Omental fat pad (tissue), 4 donors: ENCODE data around the gene TYK2. TPM values are rescaled to one million over a fixed set of nuclear protein-coding genes. Genes with fewer than 3 reads are reported as not detected.
"Not testable (repeated sequence)": the region's sequence is repeated elsewhere in the genome, so short reads cannot be mapped to it uniquely, and the experiment has no call there.

Source experiments
- ATAC-seq: fragments of 150-250 bp; one replicate; pipeline ENCODE4 v1.9.1; 2016; ENCODE audit warnings: mild to moderate bottlenecking, moderate library complexity; ENCODE audit not compliant: low FRiP score
- DNase-seq: peaks from one replicate; pipeline ENCODE4 v3.0.0-alpha.2; 2019; ENCODE audit warnings: low spot score
- CTCF ChIP-seq, 3 donors: fragments of 450-650 bp; IDR thresholded peaks; one replicate each; pipeline ENCODE4 v1.5.1; 2016 to 2017; ENCODE audit warnings: antibody characterized with exemption in 3 of 3, mild to moderate bottlenecking in 3 of 3, moderate library complexity in 2 of 3
- total RNA-seq, 4 donors: library from RNA; depleted of rRNA; stranded (reverse); fragments of >200 nt; gene quantifications; one replicate each; pipeline ENCODE4 v1.1.0, GENCODE V29; 2016

Gene TYK2
- total RNA-seq, 4 donors from 2014 or later: 60.2 to 137 (median 76.9) TPM

GRCh38 chr19:10417541-10418234, 37.3 kb upstream of the TYK2 start:
- ATAC-seq (no peak), DNase-seq (no peak)
- TF ChIP-seq CTCF (IDR thresholded peaks at IDR 0.05): no peak

- TF ChIP-seq CTCF (IDR thresholded peaks at IDR 0.05): peak in 2 of 3 donors; percentile 81 to 92
- peak; percentile 72 for ATAC-seq
- DNase-seq: peak; percentile 95
Measured at GRCh38 chr19:10416380-10417257, 36.2 kb upstream of the TYK2 start.

- no peak for DNase-seq
- TF ChIP-seq CTCF (IDR thresholded peaks at IDR 0.05): no peak
- ATAC-seq: no peak
Measured at GRCh38 chr19:10416083-10416379, 35.7 kb upstream of the TYK2 start.

GRCh38 chr19:10412257-10412977, 32.0 kb upstream of the TYK2 start:
- ATAC-seq (no peak), DNase-seq (no peak)
- TF ChIP-seq CTCF (IDR thresholded peaks at IDR 0.05): no peak

GRCh38 chr19:10411224-10411623, 30.9 kb upstream of the TYK2 start:
- ATAC-seq, DNase-seq: not testable (repeated sequence)

- no peak for ATAC-seq
- TF ChIP-seq CTCF (IDR thresholded peaks at IDR 0.05): no peak
Measured at GRCh38 chr19:10408511-10409283, 28.3 kb upstream of the TYK2 start.

GRCh38 chr19:10407096-10407495, 26.7 kb upstream of the TYK2 start:
- no peak for DNase-seq
- no peak for ATAC-seq
- TF ChIP-seq CTCF (IDR thresholded peaks at IDR 0.05): no peak

More at GRCh38 chr19:10408511-10409283, 28.3 kb upstream of the TYK2 start:
- DNase-seq: no peak
